Globus pallidus (tissue), 1 donor: ENCODE measurements around the gene CRB1.

Experiments
- DNase-seq: peaks from one replicate; pipeline ENCODE4 v3.0.0-alpha.2; 2015; ENCODE audit warnings: low spot score

The CRB1 gene

GRCh38 chr1:197343663-197344273 lies 75.7 kb downstream of the CRB1 start:
- no peak for DNase-seq

GRCh38 chr1:197351821-197352440 lies 83.9 kb downstream of the CRB1 start:
- no peak for DNase-seq

- DNase-seq: no peak
Observed at GRCh38 chr1:197355248-197355995, 87.4 kb downstream of the CRB1 start.

GRCh38 chr1:197356723-197357533 lies 88.9 kb downstream of the CRB1 start:
- DNase-seq: peak; percentile 64

- DNase-seq: no peak
Observed at GRCh38 chr1:197358959-197359358, 90.9 kb downstream of the CRB1 start.

- DNase-seq: no peak
Observed at GRCh38 chr1:197360068-197360467, 92.0 kb downstream of the CRB1 start.

GRCh38 chr1:197362871-197363270 lies 94.8 kb downstream of the CRB1 start:
- no peak for DNase-seq

GRCh38 chr1:197363855-197364254 lies 95.8 kb downstream of the CRB1 start:
- DNase-seq: no peak

- no peak for DNase-seq
Observed at GRCh38 chr1:197366996-197367395, 98.9 kb downstream of the CRB1 start.

- no peak for DNase-seq
Observed at GRCh38 chr1:197367627-197368026, 99.6 kb downstream of the CRB1 start.

- DNase-seq: no peak
Observed at GRCh38 chr1:197374428-197374827, 106.4 kb downstream of the CRB1 start.

GRCh38 chr1:197384471-197384870 lies 116.4 kb downstream of the CRB1 start:
- DNase-seq: no peak

- no peak for DNase-seq
Observed at GRCh38 chr1:197388801-197389200, 120.7 kb downstream of the CRB1 start.

- no peak for DNase-seq
Observed at GRCh38 chr1:197390856-197391255, 122.8 kb downstream of the CRB1 start.

GRCh38 chr1:197391303-197392226 lies 123.5 kb downstream of the CRB1 start:
- no peak for DNase-seq

GRCh38 chr1:197392541-197392940 lies 124.5 kb downstream of the CRB1 start:
- no peak for DNase-seq

- DNase-seq: no peak
Observed at GRCh38 chr1:197393105-197393504, 125.1 kb downstream of the CRB1 start.

GRCh38 chr1:197393772-197394171 lies 125.7 kb downstream of the CRB1 start:
- DNase-seq: no peak

- no peak for DNase-seq
Observed at GRCh38 chr1:197394831-197395608, 127.0 kb downstream of the CRB1 start.

- DNase-seq: no peak
Observed at GRCh38 chr1:197397895-197398294, 129.8 kb downstream of the CRB1 start.
